Upper lobe of left lung (tissue), 6 donors: ENCODE results near the gene NUDT13. TPM values are rescaled to one million over a fixed set of nuclear protein-coding genes. Genes with fewer than 3 reads are reported as not detected.
A peak's percentile ranks its signal among the peaks of the same experiment; 100 is the strongest.

Experiments
- ATAC-seq, 2 donors: fragments of 200-7000 bp; cut with Tn5 transposase; one replicate each; pipeline ENCODE4 v1.9.1; 2022; ENCODE audit warnings: mild to moderate bottlenecking in 2 of 2, moderate library complexity in 2 of 2; ENCODE audit not compliant: low FRiP score in 2 of 2
- DNase-seq, 2 donors: peaks; one replicate each; pipeline ENCODE4 v3.0.0-alpha.2; 2019 to 2020
- H3K27ac ChIP-seq, 4 donors: fragments of 200-600 bp; sonication (generic); one replicate each; pipeline ENCODE4 v1.5.1; 2016 to 2019
- H3K27me3 ChIP-seq, 4 donors: fragments of 200-600 bp; sonication (generic); one replicate each; pipeline ENCODE4 v1.5.1; 2017 to 2019
- H3K36me3 ChIP-seq, 4 donors: fragments of 200-600 bp; sonication (generic); one replicate each; pipeline ENCODE4 v1.5.1; 2016 to 2019
- H3K4me1 ChIP-seq, 4 donors: fragments of 200-600 bp; sonication (generic); one replicate each; pipeline ENCODE4 v1.5.1; 2018 to 2019
- H3K4me3 ChIP-seq, 4 donors: fragments of 200-600 bp; sonication (generic); one replicate each; pipeline ENCODE4 v1.5.1; 2017 to 2019; ENCODE audit warnings: mild to moderate bottlenecking in 2 of 4, moderate library complexity in 1 of 4
- H3K9me3 ChIP-seq, 4 donors: fragments of 200-600 bp; sonication (generic); one replicate each; pipeline ENCODE4 v1.5.1; 2018 to 2019
- CTCF ChIP-seq, 6 experiments: fragments of 450-650 bp in 4 of 6; fragments of 200-600 bp in 2 of 6; sonication (generic) in 2 of 6; IDR thresholded peaks; one replicate each; pipeline ENCODE4 v1.5.1; 2016 to 2019; ENCODE audit warnings: antibody characterized with exemption in 6 of 6
- EP300 ChIP-seq, 4 donors: sonication (generic); formaldehyde crosslinking; IDR thresholded peaks; one replicate each; pipeline ENCODE4 v1.5.1; 2017; ENCODE audit warnings: antibody characterized with exemption in 4 of 4, control low read depth in 2 of 4
- POLR2A ChIP-seq, 4 donors: fragments of 450-650 bp; IDR thresholded peaks; one replicate each; pipeline ENCODE4 v1.5.1; 2016 to 2017; ENCODE audit warnings: antibody characterized with exemption in 4 of 4, mild to moderate bottlenecking in 2 of 4
- POLR2AphosphoS5 ChIP-seq, 2 donors: sonication (generic); formaldehyde crosslinking; IDR thresholded peaks; one replicate each; pipeline ENCODE4 v1.5.1; 2017; ENCODE audit warnings: antibody characterized with exemption in 2 of 2
- WGBS, 2 donors: methylation state at CpG; one replicate each; pipeline ENCODE4 v1.1.5; 2017 to 2018; 5-methylcytosine and 5-hydroxymethylcytosine counted together
- total RNA-seq, 6 donors: library from RNA; depleted of rRNA in 4 of 6; stranded (reverse); fragments of >200 nt in 4 of 6; gene quantifications; one replicate each; pipeline versions ENCODE4 v1.1.0 to v1.2.1, GENCODE V29; 2016 to 2021
- donor health status: DM: no; HTN: no; CAD: no; lungs with moderate emphysema.
- donor health status: DM: no; HTN: yes; CAD: no; lungs with severe emphysema.

Gene NUDT13
- total RNA-seq, 6 donors from 2014 or later: 1.0 to 4.6 (median 2.7) TPM

- TF ChIP-seq EP300 (IDR thresholded peaks at IDR 0.05) (no peak), POLR2A (IDR thresholded peaks at IDR 0.05) (no peak), POLR2AphosphoS5 (IDR thresholded peaks at IDR 0.05) (no peak), CTCF (IDR thresholded peaks at IDR 0.05) (no peak)
- no peak for DNase-seq
- no peak for ATAC-seq
- Histone ChIP-seq H3K27ac (no peak overlapping the region), H3K9me3 (no peaks in the 10 kb centered on the region), H3K27me3 (no peaks in the 10 kb centered on the region), H3K36me3 (peaks cover 0 to 9% (median 0%) of the 10 kb centered on the region in 4 donors), H3K4me1 (peaks cover 0 to 8% (median 5%) of the 10 kb centered on the region in 4 donors), H3K4me3 (no peak overlapping the region)
- WGBS, 2 donors: 60 to 84% methylated on average over 1 of the region's 1 CpG
Measured at GRCh38 chr10:73113551-73113950, 3.3 kb downstream of the NUDT13 start.

DNA sequence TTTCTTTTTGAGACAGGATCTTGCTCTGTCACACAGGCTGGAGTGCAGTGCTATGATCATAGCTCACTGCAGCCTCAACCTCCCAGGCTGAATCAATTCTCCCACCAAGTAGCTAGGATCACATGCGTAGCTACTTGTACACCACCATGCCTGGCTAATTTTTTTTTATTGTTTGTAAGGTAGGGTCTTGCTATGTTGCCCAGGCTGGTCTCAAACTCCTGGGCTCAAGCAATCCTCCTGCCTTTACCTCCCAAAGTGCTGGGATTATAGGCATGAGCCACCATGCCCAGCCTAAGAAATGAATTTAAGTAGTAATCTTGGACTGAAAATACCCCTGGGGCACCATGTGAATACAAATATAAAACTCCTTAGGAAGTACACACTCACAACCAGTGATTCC, 5.8 kb downstream of the NUDT13 start:
- peaks cover 0 to 27% (median 0%) of the 10 kb centered on the region in 4 donors for H3K36me3 ChIP-seq
- no peak for DNase-seq
- H3K4me3 ChIP-seq: no peak overlapping the region
- H3K27me3 ChIP-seq: no peaks in the 10 kb centered on the region
- TF ChIP-seq EP300 (IDR thresholded peaks at IDR 0.05) (no peak), CTCF (IDR thresholded peaks at IDR 0.05) (no peak), POLR2AphosphoS5 (IDR thresholded peaks at IDR 0.05) (no peak), POLR2A (IDR thresholded peaks at IDR 0.05) (no peak)
- H3K9me3 ChIP-seq: no peaks in the 10 kb centered on the region
- no peak for ATAC-seq
- 95 to 100% methylated on average over 1 of the region's 1 CpG for WGBS, 2 donors
- peaks cover 0 to 5% (median 3%) of the 10 kb centered on the region in 4 donors for H3K4me1 ChIP-seq
- no peak overlapping the region for H3K27ac ChIP-seq

DNA sequence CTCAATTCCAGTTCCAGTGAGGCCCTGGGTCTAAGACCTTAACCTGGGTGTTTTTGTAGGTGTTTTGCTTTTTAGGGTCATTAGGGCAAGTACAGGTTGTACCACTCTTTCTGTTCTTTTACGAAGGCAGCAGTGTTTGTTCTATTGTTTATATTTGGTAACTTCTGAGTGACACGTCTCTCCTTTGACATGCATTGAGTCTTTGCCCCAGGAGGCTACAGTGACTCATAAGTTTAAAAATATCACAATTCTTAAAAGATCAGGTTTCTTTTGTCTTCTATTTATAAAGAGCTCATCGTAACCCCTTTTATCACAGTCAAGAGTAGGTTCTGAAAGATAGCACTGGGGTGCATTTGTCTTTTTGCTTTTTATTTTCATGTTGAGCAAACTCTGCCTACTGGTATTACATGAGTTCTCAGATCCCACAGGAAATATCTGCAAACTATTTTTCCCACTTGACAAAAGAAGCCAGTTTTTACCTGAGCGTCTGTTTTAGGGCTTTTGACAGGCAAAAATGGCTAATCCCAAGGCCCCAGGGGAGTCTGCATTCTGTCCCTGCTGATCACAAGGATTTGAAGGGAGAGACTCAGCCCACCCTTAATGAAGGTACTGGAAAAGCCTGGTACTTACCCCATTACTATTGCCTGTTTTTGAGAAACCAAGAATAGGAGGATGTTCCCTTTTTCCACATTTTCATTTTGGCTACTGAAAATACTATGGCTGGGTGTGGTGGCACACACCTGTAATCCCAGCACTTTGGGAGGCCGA, 7.9 kb downstream of the NUDT13 start:
- ATAC-seq: no peak
- 52 to 65% methylated on average over 5 of the region's 5 CpGs for WGBS, 2 donors
- TF ChIP-seq POLR2A (IDR thresholded peaks at IDR 0.05): no peak
- TF ChIP-seq POLR2AphosphoS5 (IDR thresholded peaks at IDR 0.05): no peak
- TF ChIP-seq CTCF (IDR thresholded peaks at IDR 0.05): no peak
- TF ChIP-seq EP300 (IDR thresholded peaks at IDR 0.05): no peak
- H3K4me1 ChIP-seq: peaks cover 0 to 4% (median 0%) of the 10 kb centered on the region in 4 donors
- H3K27me3 ChIP-seq: no peaks in the 10 kb centered on the region
- DNase-seq: no peak
- H3K4me3 ChIP-seq: no peak overlapping the region
- no peaks in the 10 kb centered on the region for H3K9me3 ChIP-seq
- H3K36me3 ChIP-seq: peaks cover 0 to 35% (median 0%) of the 10 kb centered on the region in 4 donors
- H3K27ac ChIP-seq: peak overlapping the region in 3 of 4 donors; percentile 32 to 57 (median 37)

DNA sequence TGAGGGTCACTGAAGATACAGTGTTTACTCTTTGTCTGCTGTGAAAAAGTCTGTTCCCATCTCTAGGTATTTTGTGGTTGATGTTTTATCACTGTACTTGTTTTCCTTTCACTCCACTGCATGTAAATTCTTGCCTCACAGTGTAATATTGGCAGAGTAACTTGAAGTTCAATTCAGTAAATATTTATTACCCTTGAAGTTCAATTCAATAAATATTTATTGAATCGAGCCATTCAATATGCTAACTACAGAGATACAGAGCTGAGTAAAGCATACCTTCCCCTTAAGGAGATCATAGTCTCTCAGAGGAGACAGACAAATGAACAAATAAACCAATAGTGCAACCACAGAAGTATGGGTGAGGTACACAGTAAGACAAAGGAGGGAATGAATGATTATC, 9.2 kb downstream of the NUDT13 start:
- Histone ChIP-seq H3K27ac (no peak overlapping the region), H3K36me3 (peaks cover 0 to 48% (median 4%) of the 10 kb centered on the region in 4 donors), H3K9me3 (no peaks in the 10 kb centered on the region), H3K4me1 (peaks cover 0 to 4% (median 0%) of the 10 kb centered on the region in 4 donors), H3K4me3 (no peak overlapping the region), H3K27me3 (no peaks in the 10 kb centered on the region)
- ATAC-seq (no peak), DNase-seq (no peak)
- WGBS, 2 donors: 64 to 67% methylated on average over 1 of the region's 1 CpG
- TF ChIP-seq POLR2AphosphoS5 (IDR thresholded peaks at IDR 0.05) (no peak), CTCF (IDR thresholded peaks at IDR 0.05) (no peak), POLR2A (IDR thresholded peaks at IDR 0.05) (no peak), EP300 (IDR thresholded peaks at IDR 0.05) (no peak)
